Activated CD4-positive, alpha-beta T cell treated with anti-CD3 and anti-CD28 coated beads, Interleukin-2, amount 50 U/mL, for 4 hours (primary cell): ENCODE results near the gene CAMK2B.

Source experiments
- DNase-seq, 2 experiments: peaks; one replicate each; pipeline ENCODE4 v3.0.0-alpha.2; 2020

Gene CAMK2B

DNA sequence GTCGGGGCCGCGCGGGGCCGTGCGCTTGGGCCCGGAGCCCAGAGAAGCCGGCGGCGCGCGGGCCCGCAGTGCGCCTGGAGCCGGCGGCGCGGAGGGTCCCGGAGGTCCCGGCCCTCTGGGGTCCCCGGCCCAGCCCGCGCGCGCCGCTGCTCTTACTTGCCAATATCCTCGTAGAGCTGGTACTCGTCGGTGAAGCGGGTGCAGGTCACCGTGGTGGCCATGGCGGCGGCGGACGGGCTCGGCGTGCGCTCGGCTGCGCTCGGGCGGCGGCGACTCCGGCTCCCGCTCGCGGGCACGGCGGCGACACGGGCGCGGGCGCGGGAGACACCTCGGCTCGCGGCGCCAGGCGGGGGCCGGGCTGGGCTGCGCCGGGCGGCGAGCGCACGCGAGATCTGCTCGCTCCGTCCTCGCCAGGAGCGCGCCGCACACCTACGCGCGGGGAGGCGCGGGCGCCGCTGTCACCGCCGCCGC is at the start of gene CAMK2B:
CAMK2B (minus strand) TSS at position 394 of the 471 bp plus-strand sequence; CDS start at position 221, 173 bp downstream.
- DNase-seq: no peak

- no peak for DNase-seq
Measured at GRCh38 chr7:44374007-44374763, 48.8 kb upstream of the CAMK2B start.

DNA sequence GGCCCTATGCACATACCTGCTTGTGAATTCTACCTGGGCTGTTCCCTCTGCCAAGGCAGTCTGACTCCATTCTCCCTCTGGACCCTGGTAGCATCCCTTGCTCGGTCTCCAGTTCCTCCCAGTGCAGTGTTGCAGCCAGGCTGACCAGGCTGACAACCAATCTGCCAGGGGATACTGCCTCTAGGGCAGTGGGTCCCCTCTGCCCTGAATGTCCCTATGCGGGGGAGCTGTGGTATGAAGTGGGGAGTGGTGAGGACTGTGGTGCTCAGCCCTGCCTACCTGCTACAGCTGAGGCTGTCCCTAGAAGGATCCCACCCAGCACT is 48.0 kb upstream of the CAMK2B start:
- no peak for DNase-seq

- DNase-seq: no peak
Measured at GRCh38 chr7:44372560-44373417, 47.4 kb upstream of the CAMK2B start.

- DNase-seq: no peak
Measured at GRCh38 chr7:44368885-44369284, 43.5 kb upstream of the CAMK2B start.

DNA sequence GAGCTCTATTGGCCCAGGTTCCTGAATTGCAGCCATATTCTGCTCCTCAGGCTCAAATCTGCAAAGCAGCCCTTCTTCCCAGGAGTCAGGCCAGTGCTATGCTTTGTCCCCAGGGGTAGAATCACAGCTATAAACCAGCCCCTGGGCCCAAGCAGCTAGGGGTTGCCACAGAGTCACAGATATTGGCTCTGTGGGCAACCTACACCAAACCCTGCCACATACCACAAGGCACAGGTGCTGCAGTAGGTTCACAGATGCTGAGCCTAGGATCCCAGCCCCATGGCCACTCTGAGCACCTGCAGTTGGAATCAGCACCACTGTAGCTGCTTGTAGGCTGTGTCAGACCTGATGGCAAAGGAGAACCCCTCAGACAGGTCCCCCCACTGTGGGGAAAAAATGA is 43.1 kb upstream of the CAMK2B start:
- no peak for DNase-seq

DNA sequence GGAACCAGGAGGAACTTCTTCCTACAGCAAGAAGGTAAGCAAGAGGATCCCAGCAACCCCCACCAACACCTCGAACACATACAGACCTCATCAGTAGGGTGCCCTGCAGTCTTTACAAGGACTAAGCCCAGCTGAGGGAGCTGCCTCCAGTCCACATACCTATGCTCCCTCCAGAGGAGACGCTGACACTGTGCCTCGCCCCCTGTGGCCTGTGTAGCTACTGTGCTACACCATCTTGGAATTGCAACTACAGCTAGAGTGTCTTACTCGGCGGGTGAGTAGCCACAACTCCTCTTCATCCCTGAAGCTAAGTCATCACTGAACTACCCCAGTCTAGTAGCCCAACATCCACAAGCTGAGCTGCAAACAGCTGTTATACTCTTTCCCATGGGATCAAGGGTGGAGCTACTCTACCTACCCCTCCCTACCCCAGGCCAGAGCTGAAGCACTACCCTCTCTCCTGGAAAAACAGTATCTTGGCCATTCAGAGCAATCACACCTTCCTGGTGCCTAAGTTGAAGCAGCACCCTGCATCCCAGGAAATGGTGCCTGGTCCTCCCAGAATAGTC is 42.2 kb upstream of the CAMK2B start:
- DNase-seq: no peak

- DNase-seq: no peak
Measured at GRCh38 chr7:44366986-44367385, 41.6 kb upstream of the CAMK2B start.

GRCh38 chr7:44353668-44354067 is 28.3 kb upstream of the CAMK2B start:
- no peak for DNase-seq

DNA sequence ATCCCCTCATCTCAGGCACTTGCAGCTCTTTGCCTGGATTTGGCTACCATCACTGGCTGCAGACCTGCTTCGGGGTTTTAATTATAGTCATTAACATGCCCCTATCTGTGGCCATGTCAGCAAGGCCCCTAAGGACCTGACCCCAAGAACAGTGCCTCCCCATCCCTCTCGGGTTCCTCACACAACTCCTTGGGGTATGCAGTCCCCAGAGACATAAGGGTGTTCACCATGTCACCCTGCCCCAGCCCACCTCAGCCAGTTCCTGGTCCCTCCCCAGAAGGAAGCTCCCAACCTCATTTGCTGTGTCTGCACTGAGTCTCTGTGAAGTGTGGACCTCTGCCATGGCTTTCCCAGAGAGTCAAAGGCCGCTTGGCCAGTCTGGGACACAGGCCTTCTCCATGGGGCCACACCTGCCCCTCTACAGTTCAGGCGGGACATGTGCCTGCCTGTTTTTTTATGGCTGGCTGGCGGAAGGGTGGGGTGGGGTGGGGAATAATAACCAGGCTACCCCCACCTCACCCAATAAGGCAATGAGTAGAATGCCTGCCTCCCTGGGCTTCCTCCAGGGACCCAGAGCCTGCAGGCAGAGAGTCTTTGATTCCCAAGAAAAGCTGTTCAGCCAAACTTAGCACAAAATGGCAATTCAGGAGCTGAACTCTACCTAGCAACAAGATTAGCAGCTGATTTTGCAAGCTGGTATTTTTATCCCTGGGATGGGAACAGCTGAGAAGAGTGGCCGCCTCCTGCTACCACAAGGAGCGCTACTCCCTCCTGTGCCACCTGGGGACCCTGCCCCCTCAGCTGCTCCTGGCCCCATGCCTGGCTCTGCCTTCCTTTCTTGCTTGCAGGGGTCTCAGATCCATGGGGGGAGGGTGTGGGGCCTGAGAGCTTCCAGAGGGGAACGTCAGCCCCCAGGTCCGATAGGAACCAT is 23.7 kb upstream of the CAMK2B start:
- DNase-seq: no peak

DNA sequence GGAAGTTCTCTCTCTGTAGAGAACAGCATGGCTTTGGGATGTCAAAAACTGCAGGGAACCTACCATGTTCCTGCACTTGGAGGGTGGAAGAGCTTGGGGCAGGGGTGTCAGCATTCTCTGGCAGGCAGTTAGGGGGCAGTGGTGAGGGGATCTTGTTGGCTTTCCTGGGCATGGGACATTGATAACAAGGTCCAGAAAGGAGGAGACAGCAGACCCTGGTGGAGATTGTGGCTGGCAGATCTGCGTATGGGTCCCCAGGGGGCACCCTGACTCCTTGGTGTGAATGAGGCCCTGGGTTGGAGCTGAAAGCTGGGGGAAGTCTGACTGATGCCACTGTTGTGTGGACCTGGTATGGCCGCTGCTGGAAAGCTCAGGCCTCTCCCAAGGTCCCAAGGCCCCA is 22.9 kb upstream of the CAMK2B start:
- DNase-seq: no peak

DNA sequence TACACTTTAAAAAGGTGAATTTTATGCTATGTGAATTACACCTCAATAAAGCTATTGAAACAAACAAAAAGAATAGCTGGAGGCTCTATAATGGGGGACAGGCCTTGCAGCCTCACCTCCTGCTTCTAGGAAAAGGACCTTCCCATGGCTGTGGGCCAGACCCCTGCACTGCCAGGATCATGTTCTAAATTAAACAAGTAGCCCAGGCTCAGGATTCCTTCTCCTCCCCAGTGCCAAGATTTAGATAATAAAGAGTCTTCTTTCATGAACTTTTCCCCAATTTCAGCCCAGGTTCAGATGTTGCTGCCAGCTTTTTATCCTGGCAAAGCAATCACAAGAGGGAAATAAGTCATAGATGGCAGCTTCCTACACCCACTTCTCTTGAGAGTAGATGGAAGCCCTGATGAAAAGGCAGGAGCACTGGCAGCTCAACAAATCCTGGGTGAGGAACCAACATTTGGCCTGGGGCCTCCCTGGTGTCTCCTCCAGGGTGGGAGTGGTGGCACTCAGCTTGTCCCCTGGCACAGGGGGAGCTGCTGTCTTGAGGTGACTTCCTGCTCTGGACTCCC is 22.2 kb upstream of the CAMK2B start:
- DNase-seq: no peak

- DNase-seq: no peak
Measured at GRCh38 chr7:44346063-44346462, 20.7 kb upstream of the CAMK2B start.

DNA sequence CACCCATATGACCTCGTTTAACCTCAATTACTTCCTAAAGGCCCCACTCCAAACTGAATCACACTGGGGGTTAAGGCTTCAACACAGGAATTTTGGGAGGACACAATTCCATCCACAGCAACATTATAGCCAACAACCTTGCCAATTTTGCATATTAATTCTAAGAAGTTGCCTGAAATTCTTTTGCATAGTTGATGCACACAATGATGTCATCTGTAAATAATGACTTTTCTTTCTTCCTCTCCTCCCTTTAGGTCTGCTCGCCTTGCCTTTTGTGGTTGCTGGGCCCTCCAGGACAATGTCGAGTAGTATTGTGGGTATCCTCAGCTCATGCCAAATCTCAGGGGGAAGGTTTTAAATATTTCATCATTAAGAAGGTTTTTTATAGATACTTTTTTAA is 16.0 kb upstream of the CAMK2B start:
- no peak for DNase-seq

DNA sequence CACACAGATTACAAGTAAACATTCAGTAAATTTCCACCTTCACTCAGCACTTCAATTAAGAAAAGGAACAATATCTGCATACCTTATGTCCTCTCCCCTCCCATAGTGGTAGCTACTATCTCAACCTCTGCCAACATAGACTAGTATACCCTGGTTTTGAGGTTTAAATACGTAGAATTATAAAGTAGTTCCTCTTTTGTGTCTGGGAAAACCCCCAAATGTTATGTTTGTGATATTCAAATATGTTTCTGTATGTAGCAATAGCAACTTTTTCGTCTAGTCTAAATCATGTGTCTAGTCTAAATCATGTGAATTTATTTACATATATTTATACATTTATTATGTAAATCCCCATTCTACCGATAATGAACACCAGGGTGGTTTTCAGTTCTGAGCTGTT is 13.2 kb upstream of the CAMK2B start:
- no peak for DNase-seq

DNA sequence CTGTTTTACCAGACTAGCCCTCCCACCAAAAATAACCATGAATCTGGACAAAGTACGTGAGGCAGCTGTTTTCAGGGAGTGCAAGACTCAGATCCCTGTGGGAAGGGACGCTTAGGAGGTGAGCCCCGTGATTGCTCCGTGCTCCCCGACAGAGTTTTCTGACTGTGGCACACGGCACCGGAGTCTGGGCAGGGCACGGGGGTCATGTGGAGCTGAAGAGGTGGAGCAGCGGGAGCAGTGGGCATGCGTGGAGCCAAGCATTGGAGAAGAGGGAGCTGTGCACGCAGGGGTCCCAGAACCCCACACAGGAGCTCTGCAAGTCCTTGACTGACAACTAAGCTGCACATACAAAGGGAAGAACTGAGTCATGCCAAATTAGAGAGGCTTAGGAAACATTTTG is 11.1 kb upstream of the CAMK2B start:
- DNase-seq: no peak

DNA sequence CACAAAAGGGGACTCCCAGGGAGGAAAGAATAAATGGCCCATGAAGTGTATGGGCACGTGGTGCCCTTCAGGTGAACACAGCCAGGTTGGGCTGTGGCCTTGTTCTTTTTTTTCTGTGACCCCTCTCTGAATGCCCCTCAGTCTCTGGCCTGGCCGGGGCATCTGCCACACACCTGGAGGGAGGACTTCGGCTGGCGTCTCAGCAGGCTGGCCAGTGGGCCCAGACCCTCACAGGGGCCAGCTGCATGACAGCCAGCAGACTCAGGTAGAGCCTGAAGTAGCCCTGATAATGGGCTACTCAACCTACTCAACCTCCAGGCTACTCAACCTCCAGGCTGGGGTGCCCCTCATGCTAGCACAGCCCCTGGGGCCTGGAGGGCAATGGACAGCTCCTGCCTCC is 9.8 kb upstream of the CAMK2B start:
- DNase-seq: no peak

- DNase-seq: no peak
Measured at GRCh38 chr7:44334734-44335097, 9.3 kb upstream of the CAMK2B start.

DNA sequence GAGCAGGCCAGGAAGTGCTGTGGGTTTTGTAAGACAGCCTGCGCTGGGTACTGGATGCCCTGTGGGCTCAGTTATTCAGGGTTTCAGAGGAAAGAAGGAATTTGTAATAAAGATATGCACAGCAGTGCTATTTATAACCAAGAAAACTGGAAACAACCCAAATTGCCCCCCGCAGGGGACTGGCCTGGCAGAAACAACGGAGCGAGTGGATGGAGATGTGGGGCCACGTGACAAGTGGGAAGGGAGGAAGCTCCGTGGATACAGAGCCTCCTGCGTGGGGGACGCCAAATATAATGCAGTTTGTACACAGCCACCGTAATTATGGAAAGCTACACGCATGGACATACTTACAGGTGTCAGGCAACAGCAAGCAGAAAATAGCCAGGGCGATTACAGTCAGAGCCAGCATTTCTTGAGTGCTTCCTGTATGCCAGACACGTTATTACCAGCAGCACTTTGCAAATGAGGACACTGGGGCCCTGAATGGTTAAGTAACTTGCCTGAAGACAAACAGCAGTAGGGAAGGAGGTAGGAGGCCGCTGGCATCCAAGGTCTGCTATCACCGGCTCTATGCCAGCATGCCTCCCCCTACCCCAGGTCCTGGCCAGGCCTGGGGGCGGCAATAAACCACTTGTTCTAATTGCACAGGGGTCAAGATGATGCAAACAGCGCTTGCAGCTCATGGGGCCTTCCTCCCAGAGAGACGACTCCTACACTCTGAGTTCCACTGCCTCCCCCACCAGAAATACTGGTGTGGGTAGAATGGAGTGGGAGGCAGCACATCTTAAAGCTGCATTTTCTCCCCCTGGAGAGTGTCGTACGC is 8.7 kb upstream of the CAMK2B start:
- DNase-seq: no peak

DNA sequence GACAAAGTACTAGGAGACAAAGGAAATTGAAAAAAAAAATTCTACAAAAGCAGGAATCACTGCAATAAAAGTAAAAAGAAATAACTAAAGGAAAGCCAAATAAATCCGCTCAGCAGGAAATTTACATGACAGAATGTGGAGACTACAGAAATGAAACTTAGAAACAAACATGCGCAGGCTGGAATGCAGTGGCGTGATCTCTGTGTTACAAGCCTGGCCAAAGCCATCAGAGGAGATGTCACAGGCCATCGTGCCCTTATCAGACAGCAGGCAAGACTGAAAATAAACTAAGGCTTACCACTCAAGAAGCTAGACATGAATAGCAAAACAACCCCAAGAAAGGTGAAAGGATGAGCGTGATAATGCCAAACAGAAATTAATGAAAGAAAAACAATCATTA is 6.3 kb upstream of the CAMK2B start:
- no peak for DNase-seq

- no peak for DNase-seq
Measured at GRCh38 chr7:44330331-44330730, 4.9 kb upstream of the CAMK2B start.

DNA sequence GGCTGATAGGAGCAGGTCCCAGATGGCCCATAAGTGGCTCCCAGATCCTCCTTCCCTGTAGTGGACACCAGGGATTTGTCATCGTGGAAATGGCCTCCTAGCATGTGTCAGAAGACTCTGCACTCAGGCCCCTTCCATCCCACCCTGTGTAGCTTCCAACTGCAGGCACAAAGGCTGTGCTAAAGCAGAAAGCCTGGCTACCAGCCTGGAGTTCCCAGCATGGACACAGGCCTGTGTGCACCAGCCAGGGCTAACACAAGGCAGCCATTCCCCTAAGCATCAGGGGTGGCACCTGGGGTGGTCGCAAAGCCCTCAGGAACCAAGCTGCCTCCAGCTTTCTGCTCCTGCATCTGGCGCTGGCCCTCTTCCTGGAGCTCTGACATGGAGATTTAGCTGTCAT is 4.5 kb upstream of the CAMK2B start:
- no peak for DNase-seq
